Spinal cord (tissue), 10 donors: ENCODE results near the gene ACOT11. TPM values are rescaled to one million over a fixed set of nuclear protein-coding genes. Genes with fewer than 3 reads are reported as not detected.

Experiments
- DNase-seq, 6 donors: peaks; one replicate each; pipeline versions ENCODE4 v3.0.0 to v3.0.0-alpha.2; 2013 to 2015; ENCODE audit warnings: low spot score in 6 of 6, low read depth in 4 of 6
- H3K27ac ChIP-seq: one replicate; pipeline ENCODE4 v1.5.1; 2013; ENCODE audit warnings: low read depth, low read length, control low read depth
- H3K27me3 ChIP-seq: one replicate; pipeline ENCODE4 v1.6.1; 2013; ENCODE audit warnings: low read length; ENCODE audit not compliant: control insufficient read depth, insufficient read depth
- H3K36me3 ChIP-seq: one replicate; pipeline ENCODE4 v1.6.1; 2013; ENCODE audit warnings: low read length; ENCODE audit not compliant: control insufficient read depth, insufficient read depth
- H3K4me1 ChIP-seq: one replicate; pipeline ENCODE4 v1.6.1; 2013; ENCODE audit warnings: low read length; ENCODE audit not compliant: control insufficient read depth, insufficient read depth
- H3K4me3 ChIP-seq: one replicate; pipeline ENCODE4 v1.5.1; 2013; ENCODE audit warnings: low read depth, low read length, control low read depth
- H3K9me3 ChIP-seq: one replicate; pipeline ENCODE4 v1.6.1; 2013; ENCODE audit warnings: low read length; ENCODE audit not compliant: control insufficient read depth, insufficient read depth
- WGBS: methylation state at CpG from one replicate; pipeline ENCODE4 v1.1.5; 2013; ENCODE audit warnings: missing lambda C conversion rate; ENCODE audit not compliant: insufficient coverage; 5-methylcytosine and 5-hydroxymethylcytosine counted together
- long read RNA-seq, 4 donors: transcript quantifications; one replicate each; lab custom pipeline, GENCODE V29; 2026
- polyA plus RNA-seq, 2 donors: library from polyadenylated mRNA; unstranded; fragments of 120-200 nt; gene quantifications; one replicate each; pipeline ENCODE4 v1.2.1, GENCODE V29; 2013; ENCODE audit not compliant: insufficient read length in 2 of 2
- total RNA-seq, 2 donors: library from RNA; depleted of rRNA in 1 of 2; stranded (reverse); fragments of 120-200 nt in 1 of 2; fragments of >200 nt in 1 of 2; gene quantifications; one replicate each; pipeline versions ENCODE4 v1.2.3 to v1.2.4, GENCODE V29; 2013 to 2014
- donor health status: healthy.

Gene ACOT11
- total RNA-seq, result 10 to 100 TPM in 1 of 2 donors, 1 to 10 TPM in 1; 8.8 to 19.7 TPM
- 1 to 10 TPM; 3.6 to 7.5 TPM for polyA plus RNA-seq
- long read RNA-seq, donor 1, result 0 reads
- long read RNA-seq, donor 2, result 0 reads
- long read RNA-seq, donor 3, result 0 reads
- long read RNA-seq, donor 4, result 0 reads

DNA sequence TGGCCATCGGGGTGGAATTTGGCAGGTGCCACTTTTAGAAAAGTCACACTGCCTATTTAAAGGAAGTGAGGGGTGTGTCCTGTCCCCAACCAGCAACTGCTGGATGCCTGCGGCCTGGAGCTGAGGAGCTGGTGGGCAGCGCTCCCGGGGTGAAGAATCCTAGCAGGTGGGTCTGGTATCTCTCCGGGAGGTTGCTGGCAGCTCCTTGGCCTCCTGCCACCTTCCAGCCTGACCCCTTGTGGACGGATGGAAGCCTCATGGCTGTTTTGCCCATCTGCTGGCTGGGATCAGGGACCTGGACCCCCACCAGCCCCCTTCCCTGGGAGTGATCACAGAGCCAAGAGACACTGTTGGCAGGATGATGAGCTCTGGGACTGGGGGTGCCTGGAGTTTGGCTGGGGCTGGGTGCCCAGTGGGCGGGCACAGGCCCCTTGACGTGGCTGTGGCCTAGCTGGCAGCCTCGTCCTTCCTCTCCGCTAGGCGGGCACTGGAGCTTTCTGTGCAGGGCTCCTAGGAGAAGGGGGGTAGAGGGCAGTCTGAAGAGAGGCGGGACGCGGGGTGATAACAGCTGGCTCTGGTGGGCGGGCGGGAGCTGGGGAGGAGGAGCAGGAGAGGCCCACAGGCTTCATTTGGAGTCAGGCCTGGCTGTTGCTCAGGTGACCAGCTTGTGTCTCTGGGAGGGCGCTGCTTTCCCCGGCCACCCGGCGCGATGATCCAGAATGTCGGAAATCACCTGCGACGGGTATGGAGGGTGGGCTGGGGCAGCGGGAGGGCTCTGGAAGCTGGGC lies at the start of gene ACOT11:
ACOT11 (plus strand) TSS at position 628 of the 788 bp plus-strand sequence; CDS start at position 710, 82 bp downstream.
- no peaks in the 10 kb centered on the region for H3K9me3 ChIP-seq
- H3K36me3 ChIP-seq, result no peaks in the 10 kb centered on the region
- 13% methylated on average over 23 of the region's 25 CpGs for WGBS
- no peaks in the 10 kb centered on the region for H3K27me3 ChIP-seq
- peak within 1 kb of the TSS; percentile 74 for H3K27ac ChIP-seq
- peak within 1 kb of the TSS; percentile 35 for H3K4me3 ChIP-seq
- peak; percentile 59 to 91 (median 72) for DNase-seq
- peaks cover 37% of the 10 kb centered on the region for H3K4me1 ChIP-seq

DNA sequence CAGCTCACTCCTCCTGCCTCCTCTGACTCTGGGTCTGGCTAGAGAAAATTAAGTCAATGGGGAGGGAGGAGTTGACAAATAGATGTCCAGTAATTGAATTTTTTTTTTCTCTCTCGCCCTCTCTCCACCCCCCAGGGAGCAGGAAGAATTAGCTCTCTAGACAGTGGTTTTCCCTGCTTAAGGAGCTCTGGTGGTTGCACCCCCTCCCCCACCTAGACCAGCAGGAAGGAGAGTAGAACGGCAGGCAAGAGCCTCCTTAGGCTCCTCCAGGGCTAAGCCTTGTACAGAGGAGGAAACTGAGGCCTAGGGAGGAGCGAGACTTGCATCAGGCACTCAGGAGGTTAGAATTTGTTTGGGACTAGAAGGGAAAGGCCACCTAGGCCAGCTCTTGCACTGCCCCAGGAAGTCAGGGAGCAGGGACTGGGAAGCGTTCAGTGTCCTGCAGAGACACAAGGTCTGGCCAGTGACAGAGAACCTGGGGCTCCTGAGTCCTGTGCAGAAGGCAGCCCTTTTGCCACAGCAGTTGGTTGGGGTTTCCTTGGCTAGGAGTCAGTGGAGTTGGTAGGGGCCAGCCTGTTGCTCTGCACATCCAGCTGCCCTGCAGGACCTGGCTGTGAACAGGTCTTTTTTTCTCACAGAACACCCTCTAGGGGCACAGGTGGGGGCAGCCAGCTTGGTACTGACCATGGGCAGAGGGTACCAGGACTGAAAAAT lies 49.5 kb upstream of the ACOT11 start:
- WGBS, result 79% methylated on average over 2 of the region's 4 CpGs
- peak in 1 of 6 donors; percentile 48 for DNase-seq
- H3K36me3 ChIP-seq, result no peaks in the 10 kb centered on the region
- no peak overlapping the region for H3K4me3 ChIP-seq
- peaks cover 21% of the 10 kb centered on the region for H3K4me1 ChIP-seq
- peaks cover 18% of the 10 kb centered on the region for H3K27me3 ChIP-seq
- H3K9me3 ChIP-seq, result no peaks in the 10 kb centered on the region
- H3K27ac ChIP-seq, result no peak overlapping the region

DNA sequence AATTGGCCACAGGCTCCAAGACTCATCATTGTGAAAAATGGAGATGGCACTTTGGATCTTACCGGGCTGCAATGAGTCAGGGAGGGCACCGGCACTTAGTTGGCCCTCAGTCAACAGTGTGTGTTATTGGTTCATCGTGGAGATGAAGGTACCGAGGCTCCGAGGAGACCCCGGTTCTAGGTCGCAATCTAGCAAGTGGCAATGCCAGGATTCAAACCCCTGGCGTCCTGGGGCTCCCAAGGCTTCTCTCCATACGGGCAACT lies 49.0 kb upstream of the ACOT11 start:
- H3K36me3 ChIP-seq, result no peaks in the 10 kb centered on the region
- DNase-seq, result no peak
- peaks cover 21% of the 10 kb centered on the region for H3K4me1 ChIP-seq
- peaks cover 18% of the 10 kb centered on the region for H3K27me3 ChIP-seq
- no peak overlapping the region for H3K27ac ChIP-seq
- WGBS, result 6% methylated on average over 9 of the region's 9 CpGs
- H3K9me3 ChIP-seq, result no peaks in the 10 kb centered on the region
- H3K4me3 ChIP-seq, result no peak overlapping the region

DNA sequence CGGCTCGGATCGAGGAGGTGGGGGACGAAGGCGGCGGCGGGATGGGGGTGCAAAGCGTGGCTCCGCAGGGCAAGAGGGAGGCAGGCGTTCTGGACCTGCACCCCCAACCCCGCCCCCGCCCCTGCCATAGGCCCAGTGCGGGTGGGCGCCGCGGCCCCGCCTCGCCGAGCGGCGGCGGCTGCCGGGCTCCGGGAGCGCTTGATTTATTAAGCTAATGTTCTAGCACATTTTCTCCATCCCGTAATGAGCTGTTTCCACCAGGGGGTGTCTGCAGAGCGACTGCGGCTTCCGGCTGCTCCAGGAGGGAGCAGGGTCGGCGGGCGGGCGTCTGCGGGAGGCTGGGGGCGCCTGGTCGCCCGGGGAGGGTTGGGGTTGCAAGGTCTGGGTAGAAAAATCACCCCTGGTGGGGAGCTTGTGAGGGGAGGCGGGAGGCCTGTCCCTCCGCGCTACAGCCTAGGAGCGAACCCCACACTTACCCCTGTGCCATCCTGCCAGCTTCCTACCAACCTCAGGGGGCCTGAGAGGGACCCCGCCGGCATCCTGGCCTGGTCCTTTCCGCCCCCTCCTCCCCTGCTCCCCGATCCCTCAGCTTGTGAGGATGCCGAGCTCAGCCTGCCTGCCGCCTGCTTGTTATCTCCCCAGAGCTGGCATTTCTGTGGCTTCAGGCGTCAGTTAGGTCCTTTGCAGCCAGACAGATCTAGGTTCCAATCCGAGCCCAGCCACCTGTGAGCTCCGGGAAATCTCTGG lies 48.5 kb upstream of the ACOT11 start:
- H3K4me3 ChIP-seq, result peak overlapping the region; percentile 26
- peak in 2 of 6 donors; percentile 82 to 93 for DNase-seq
- H3K4me1 ChIP-seq, result peaks cover 21% of the 10 kb centered on the region
- no peaks in the 10 kb centered on the region for H3K9me3 ChIP-seq
- H3K27me3 ChIP-seq, result peaks cover 18% of the 10 kb centered on the region
- no peak overlapping the region for H3K27ac ChIP-seq
- no peaks in the 10 kb centered on the region for H3K36me3 ChIP-seq
- WGBS, result 3% methylated on average over 31 of the region's 50 CpGs

DNA sequence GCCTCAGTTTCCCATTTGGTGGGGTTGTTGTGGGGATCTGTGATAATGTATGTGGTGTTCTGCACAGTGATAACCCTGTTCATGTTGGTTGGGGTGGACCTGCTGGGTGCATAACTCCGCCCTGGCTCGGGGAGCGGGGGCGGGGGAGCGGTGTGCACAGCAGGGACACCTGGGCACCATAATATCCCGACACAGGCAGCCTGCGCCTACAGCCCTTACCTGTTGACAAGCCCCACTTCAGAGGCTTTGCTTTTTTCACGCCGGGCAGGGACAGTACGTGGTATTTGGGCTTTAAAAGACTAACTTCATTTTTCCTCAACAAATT lies 48.0 kb upstream of the ACOT11 start:
- peaks cover 18% of the 10 kb centered on the region for H3K27me3 ChIP-seq
- H3K36me3 ChIP-seq, result no peaks in the 10 kb centered on the region
- WGBS, result 66% methylated on average over 7 of the region's 10 CpGs
- H3K4me3 ChIP-seq, result no peak overlapping the region
- no peak for DNase-seq
- H3K27ac ChIP-seq, result no peak overlapping the region
- peaks cover 21% of the 10 kb centered on the region for H3K4me1 ChIP-seq
- no peaks in the 10 kb centered on the region for H3K9me3 ChIP-seq

DNA sequence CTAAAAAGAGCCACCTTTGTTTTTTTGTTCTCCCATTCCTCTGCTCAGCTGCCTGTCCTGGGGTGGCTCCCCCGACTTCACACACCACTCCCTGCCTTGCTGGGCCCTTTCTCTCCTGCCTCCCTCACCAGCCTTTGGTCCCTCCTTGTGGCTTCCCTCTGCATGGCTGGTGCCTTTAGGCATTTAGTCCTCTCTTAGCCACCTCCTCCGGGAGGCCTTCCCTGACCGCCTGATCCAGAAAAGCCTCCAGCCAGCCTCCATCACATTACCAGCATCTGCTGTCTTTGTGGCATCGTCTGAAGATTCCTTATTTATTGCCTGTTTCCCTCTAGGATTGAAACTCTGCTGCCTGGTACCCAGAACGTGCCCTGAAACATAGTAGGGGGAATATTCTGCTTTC lies 46.2 kb upstream of the ACOT11 start:
- Histone ChIP-seq H3K36me3 (no peaks in the 10 kb centered on the region), H3K4me1 (peaks cover 21% of the 10 kb centered on the region), H3K9me3 (no peaks in the 10 kb centered on the region), H3K27ac (no peak overlapping the region), H3K27me3 (peaks cover 18% of the 10 kb centered on the region), H3K4me3 (no peak overlapping the region)
- no peak for DNase-seq
- 65% methylated on average over 3 of the region's 5 CpGs for WGBS

DNA sequence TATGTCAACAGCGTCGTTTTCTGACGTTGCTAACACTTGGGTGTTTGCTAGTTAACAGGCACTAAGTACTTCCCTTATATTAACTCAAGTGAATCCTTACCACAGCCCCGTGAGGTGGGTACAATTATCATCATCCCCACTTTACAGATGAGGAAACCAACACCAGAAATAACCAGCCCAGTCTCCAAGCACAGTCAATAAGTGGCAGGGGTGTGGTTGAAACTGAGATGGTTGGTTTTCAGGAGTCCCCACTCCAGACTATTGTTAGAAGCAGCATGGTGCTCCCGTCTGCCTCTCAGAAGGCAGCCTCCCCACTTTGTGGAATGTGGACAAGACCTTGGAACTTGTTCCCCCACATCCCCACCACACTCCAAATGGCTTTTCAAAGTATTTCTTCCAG lies 45.7 kb upstream of the ACOT11 start:
- Histone ChIP-seq H3K27ac (no peak overlapping the region), H3K4me3 (no peak overlapping the region), H3K4me1 (peaks cover 21% of the 10 kb centered on the region), H3K36me3 (no peaks in the 10 kb centered on the region), H3K27me3 (peaks cover 18% of the 10 kb centered on the region), H3K9me3 (no peaks in the 10 kb centered on the region)
- no peak for DNase-seq
- 75% methylated on average over 4 of the region's 5 CpGs for WGBS

DNA sequence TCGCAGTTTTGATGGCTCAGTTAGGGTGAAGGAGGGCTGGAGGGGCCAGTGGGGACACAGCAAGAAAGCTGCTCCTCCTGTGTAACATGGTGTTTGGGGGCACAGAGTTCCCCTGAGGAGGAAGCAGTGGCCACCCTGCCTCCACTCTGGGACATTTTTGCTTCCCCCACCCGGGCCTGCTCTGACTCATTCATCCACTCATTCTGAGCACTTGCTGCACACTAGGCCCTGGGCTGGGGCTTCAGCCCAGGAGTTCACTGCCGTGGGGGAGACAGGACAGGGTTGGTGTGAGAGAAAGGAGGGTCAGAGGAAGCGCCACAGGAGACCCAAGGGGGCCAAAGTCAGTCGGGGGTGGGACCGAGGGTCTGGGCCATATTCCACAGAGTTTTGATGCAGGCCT lies 41.4 kb upstream of the ACOT11 start:
- Histone ChIP-seq H3K36me3 (no peaks in the 10 kb centered on the region), H3K4me3 (no peak overlapping the region), H3K27me3 (no peaks in the 10 kb centered on the region), H3K27ac (no peak overlapping the region), H3K4me1 (no peaks in the 10 kb centered on the region), H3K9me3 (no peaks in the 10 kb centered on the region)
- DNase-seq, result no peak
- WGBS, result 77% methylated on average over 6 of the region's 6 CpGs

DNA sequence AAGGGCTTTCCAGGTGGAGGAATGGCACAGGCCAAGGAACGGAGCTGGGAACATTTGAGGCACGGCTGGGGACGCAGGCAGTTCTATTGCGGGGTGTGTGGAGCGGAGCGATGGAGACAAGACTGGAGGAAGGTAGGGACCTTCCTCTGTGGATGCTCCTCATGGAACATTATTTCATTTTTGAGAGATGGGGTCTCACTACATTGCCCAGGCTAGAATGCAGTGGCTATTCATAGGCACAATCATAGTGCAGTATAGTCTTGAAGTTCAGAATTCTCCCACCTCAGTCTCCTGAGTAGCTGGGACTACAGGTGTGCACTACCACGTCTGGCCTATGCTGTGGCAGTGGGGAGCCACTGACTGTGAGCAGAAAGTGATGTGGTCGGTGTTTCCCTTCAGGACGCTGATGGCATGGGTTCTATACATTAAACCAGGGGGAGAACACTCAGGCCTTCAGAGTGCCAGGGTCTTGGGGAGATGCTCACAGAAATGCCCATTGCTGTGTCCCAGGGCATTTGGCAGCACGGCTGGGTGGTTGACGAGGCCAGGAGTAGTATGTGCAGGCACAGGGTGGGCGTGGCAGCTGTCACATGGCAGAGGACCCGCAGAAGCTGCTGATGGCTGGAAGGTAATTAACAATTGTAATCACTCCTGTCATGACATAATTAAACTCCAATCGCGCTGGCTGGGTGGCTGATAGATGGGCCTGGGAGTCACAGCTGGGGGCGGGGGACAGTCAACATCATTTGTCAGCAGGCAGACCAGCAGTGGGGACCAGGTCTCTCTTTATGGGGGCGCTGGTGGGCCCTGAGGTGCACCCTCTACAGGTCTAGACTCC lies 40.8 kb upstream of the ACOT11 start:
- H3K27me3 ChIP-seq, result no peaks in the 10 kb centered on the region
- H3K4me3 ChIP-seq, result no peak overlapping the region
- H3K27ac ChIP-seq, result no peak overlapping the region
- H3K9me3 ChIP-seq, result no peaks in the 10 kb centered on the region
- no peaks in the 10 kb centered on the region for H3K36me3 ChIP-seq
- no peaks in the 10 kb centered on the region for H3K4me1 ChIP-seq
- WGBS, result 81% methylated on average over 11 of the region's 17 CpGs
- peak in 1 of 6 donors; percentile 57 for DNase-seq
